ENCODE measurements around the gene CDH2.

CDH2 gene
- total RNA-seq: 0 reads per million in 3 donors

GRCh38 chr18:28176948-28177827, at the start of gene CDH2:
CDH2 (minus strand) TSS chr18:28177130; CDS start chr18:28177022, 108 bp downstream.
- no peaks in the 10 kb centered on the region for H3K4me1 ChIP-seq (ENCODE audit: control insufficient read depth, insufficient read depth, low read length, poor library complexity, severe bottlenecking)
- no peak for DNase-seq
- no peak within 1 kb of the TSS for H3K27ac ChIP-seq (ENCODE audit: insufficient read depth, low read length, poor library complexity, severe bottlenecking)
- H3K4me3 ChIP-seq (ENCODE audit: insufficient read depth, low read depth, low read length, poor library complexity, severe bottlenecking): no peak within 1 kb of the TSS
- H3K36me3 ChIP-seq (ENCODE audit: control insufficient read depth, insufficient read depth, low read length): no peaks in the 10 kb centered on the region
- H3K27me3 ChIP-seq (replicated peaks; ENCODE audit: control insufficient read depth, insufficient read depth, low read length, poor library complexity, severe bottlenecking): no peaks in the 10 kb centered on the region
- no peaks in the 10 kb centered on the region for H3K9me3 ChIP-seq (ENCODE audit: control insufficient read depth, low read length)

GRCh38 chr18:28212060-28212459, 35.1 kb upstream of the CDH2 start:
- DNase-seq: no peak
- Histone ChIP-seq H3K36me3 (ENCODE audit: control insufficient read depth, insufficient read depth, low read length) (no peaks in the 10 kb centered on the region), H3K4me3 (ENCODE audit: insufficient read depth, low read depth, low read length, poor library complexity, severe bottlenecking) (no peak overlapping the region), H3K27me3 (replicated peaks; ENCODE audit: control insufficient read depth, insufficient read depth, low read length, poor library complexity, severe bottlenecking) (no peaks in the 10 kb centered on the region), H3K4me1 (ENCODE audit: control insufficient read depth, insufficient read depth, low read length, poor library complexity, severe bottlenecking) (no peaks in the 10 kb centered on the region), H3K9me3 (ENCODE audit: control insufficient read depth, low read length) (no peaks in the 10 kb centered on the region), H3K27ac (ENCODE audit: insufficient read depth, low read length, poor library complexity, severe bottlenecking) (no peak overlapping the region)

- Histone ChIP-seq H3K36me3 (ENCODE audit: control insufficient read depth, insufficient read depth, low read length) (no peaks in the 10 kb centered on the region), H3K4me1 (ENCODE audit: control insufficient read depth, insufficient read depth, low read length, poor library complexity, severe bottlenecking) (no peaks in the 10 kb centered on the region), H3K27me3 (replicated peaks; ENCODE audit: control insufficient read depth, insufficient read depth, low read length, poor library complexity, severe bottlenecking) (no peaks in the 10 kb centered on the region), H3K4me3 (ENCODE audit: insufficient read depth, low read depth, low read length, poor library complexity, severe bottlenecking) (no peak overlapping the region), H3K9me3 (ENCODE audit: control insufficient read depth, low read length) (no peaks in the 10 kb centered on the region), H3K27ac (ENCODE audit: insufficient read depth, low read length, poor library complexity, severe bottlenecking) (no peak overlapping the region)
- DNase-seq: no peak
These were observed 31.9 kb upstream of the CDH2 start for GRCh38 chr18:28208712-28209265.

- DNase-seq: no peak
- Histone ChIP-seq H3K4me3 (ENCODE audit: insufficient read depth, low read depth, low read length, poor library complexity, severe bottlenecking) (no peak overlapping the region), H3K9me3 (ENCODE audit: control insufficient read depth, low read length) (no peaks in the 10 kb centered on the region), H3K27ac (ENCODE audit: insufficient read depth, low read length, poor library complexity, severe bottlenecking) (no peak overlapping the region), H3K27me3 (replicated peaks; ENCODE audit: control insufficient read depth, insufficient read depth, low read length, poor library complexity, severe bottlenecking) (no peaks in the 10 kb centered on the region), H3K4me1 (ENCODE audit: control insufficient read depth, insufficient read depth, low read length, poor library complexity, severe bottlenecking) (no peaks in the 10 kb centered on the region), H3K36me3 (ENCODE audit: control insufficient read depth, insufficient read depth, low read length) (no peaks in the 10 kb centered on the region)
These were observed 31.3 kb upstream of the CDH2 start for GRCh38 chr18:28208268-28208667.

- Histone ChIP-seq H3K9me3 (ENCODE audit: control insufficient read depth, low read length) (no peaks in the 10 kb centered on the region), H3K4me1 (ENCODE audit: control insufficient read depth, insufficient read depth, low read length, poor library complexity, severe bottlenecking) (no peaks in the 10 kb centered on the region), H3K4me3 (ENCODE audit: insufficient read depth, low read depth, low read length, poor library complexity, severe bottlenecking) (no peak overlapping the region), H3K27ac (ENCODE audit: insufficient read depth, low read length, poor library complexity, severe bottlenecking) (no peak overlapping the region), H3K36me3 (ENCODE audit: control insufficient read depth, insufficient read depth, low read length) (no peaks in the 10 kb centered on the region), H3K27me3 (replicated peaks; ENCODE audit: control insufficient read depth, insufficient read depth, low read length, poor library complexity, severe bottlenecking) (no peaks in the 10 kb centered on the region)
- no peak for DNase-seq
These were observed 27.2 kb upstream of the CDH2 start for GRCh38 chr18:28204154-28204553.

DNA sequence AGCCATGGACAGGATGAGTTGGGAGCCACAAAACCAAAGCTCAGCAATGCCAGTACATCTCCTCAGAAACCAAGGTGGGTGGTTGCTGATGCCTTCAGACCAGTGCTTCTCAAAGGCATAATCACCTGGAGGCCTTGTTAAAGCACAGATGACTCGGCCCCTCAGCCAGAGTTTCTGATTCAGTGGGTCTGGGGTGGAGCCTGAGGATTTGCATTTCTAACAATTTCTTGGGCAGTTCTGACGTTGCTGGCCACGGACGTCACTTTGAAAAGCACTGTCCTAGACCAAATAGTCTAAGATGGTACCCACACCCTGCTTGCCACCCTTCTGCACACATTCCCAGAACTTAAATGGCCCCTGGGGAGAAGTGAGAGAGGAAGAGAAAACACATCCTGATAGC, 24.1 kb upstream of the CDH2 start:
- H3K4me1 ChIP-seq (ENCODE audit: control insufficient read depth, insufficient read depth, low read length, poor library complexity, severe bottlenecking): no peaks in the 10 kb centered on the region
- H3K27ac ChIP-seq (ENCODE audit: insufficient read depth, low read length, poor library complexity, severe bottlenecking): no peak overlapping the region
- DNase-seq: no peak
- no peak overlapping the region for H3K4me3 ChIP-seq (ENCODE audit: insufficient read depth, low read depth, low read length, poor library complexity, severe bottlenecking)
- no peaks in the 10 kb centered on the region for H3K9me3 ChIP-seq (ENCODE audit: control insufficient read depth, low read length)
- no peaks in the 10 kb centered on the region for H3K27me3 ChIP-seq (replicated peaks; ENCODE audit: control insufficient read depth, insufficient read depth, low read length, poor library complexity, severe bottlenecking)
- no peaks in the 10 kb centered on the region for H3K36me3 ChIP-seq (ENCODE audit: control insufficient read depth, insufficient read depth, low read length)

DNA sequence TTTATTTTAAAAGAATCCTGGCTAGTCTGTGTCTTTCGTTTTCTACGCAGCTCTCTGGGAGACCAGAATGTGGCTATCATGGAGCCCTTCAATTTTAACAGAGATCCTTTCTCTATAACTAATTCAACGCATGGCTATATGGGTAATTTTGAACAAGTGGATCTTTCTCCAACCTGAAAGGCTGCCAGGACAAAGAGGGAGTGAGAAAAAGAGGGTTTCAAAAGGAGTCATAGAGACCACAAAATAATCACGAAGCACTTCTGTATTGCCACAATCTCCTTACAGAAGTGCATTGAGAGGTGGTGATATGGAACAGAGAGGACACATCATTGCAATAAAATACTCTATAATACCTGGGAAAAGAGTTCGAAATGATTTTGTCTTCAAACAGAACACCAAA, 21.7 kb upstream of the CDH2 start:
- H3K36me3 ChIP-seq (ENCODE audit: control insufficient read depth, insufficient read depth, low read length): no peaks in the 10 kb centered on the region

DNA sequence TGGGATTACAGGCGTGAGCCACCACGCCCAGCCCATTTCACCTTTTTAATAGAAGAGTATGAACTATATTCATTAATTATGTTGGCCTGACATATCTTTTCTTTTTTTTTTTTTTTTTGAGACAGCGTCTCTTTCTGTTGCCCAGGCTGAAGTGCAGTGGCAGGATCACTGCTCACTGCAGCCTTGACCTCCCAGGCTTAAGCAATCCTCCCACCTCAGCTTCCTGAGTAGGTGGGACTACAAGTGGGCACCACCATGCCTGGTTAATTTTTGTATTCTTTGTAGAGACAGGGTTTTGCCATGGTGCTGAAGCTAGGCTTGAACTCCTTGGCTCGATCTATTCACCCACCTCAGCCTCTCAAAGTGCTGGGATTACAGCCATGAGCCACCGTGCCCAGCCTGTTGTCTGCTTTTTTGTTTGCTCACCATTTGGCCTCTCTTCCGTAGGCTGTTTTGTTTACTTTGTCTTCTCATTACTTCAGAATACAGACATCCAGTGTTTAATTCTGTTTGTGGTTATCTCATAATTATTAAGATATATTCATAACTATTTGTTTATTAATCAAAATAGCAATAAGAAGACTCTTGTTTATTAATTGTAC, 16.3 kb upstream of the CDH2 start:
- DNase-seq: no peak
- Histone ChIP-seq H3K9me3 (ENCODE audit: control insufficient read depth, low read length) (no peaks in the 10 kb centered on the region), H3K36me3 (ENCODE audit: control insufficient read depth, insufficient read depth, low read length) (no peaks in the 10 kb centered on the region), H3K27ac (ENCODE audit: insufficient read depth, low read length, poor library complexity, severe bottlenecking) (no peak overlapping the region), H3K4me1 (ENCODE audit: control insufficient read depth, insufficient read depth, low read length, poor library complexity, severe bottlenecking) (no peaks in the 10 kb centered on the region), H3K4me3 (ENCODE audit: insufficient read depth, low read depth, low read length, poor library complexity, severe bottlenecking) (no peak overlapping the region), H3K27me3 (replicated peaks; ENCODE audit: control insufficient read depth, insufficient read depth, low read length, poor library complexity, severe bottlenecking) (no peaks in the 10 kb centered on the region)

More for the DNA sequence above, 21.7 kb upstream of the CDH2 start:
- Histone ChIP-seq H3K27me3 (replicated peaks; ENCODE audit: control insufficient read depth, insufficient read depth, low read length, poor library complexity, severe bottlenecking) (no peaks in the 10 kb centered on the region), H3K27ac (ENCODE audit: insufficient read depth, low read length, poor library complexity, severe bottlenecking) (no peak overlapping the region), H3K9me3 (ENCODE audit: control insufficient read depth, low read length) (no peaks in the 10 kb centered on the region), H3K4me3 (ENCODE audit: insufficient read depth, low read depth, low read length, poor library complexity, severe bottlenecking) (no peak overlapping the region), H3K4me1 (ENCODE audit: control insufficient read depth, insufficient read depth, low read length, poor library complexity, severe bottlenecking) (no peaks in the 10 kb centered on the region)
- no peak for DNase-seq

DNA sequence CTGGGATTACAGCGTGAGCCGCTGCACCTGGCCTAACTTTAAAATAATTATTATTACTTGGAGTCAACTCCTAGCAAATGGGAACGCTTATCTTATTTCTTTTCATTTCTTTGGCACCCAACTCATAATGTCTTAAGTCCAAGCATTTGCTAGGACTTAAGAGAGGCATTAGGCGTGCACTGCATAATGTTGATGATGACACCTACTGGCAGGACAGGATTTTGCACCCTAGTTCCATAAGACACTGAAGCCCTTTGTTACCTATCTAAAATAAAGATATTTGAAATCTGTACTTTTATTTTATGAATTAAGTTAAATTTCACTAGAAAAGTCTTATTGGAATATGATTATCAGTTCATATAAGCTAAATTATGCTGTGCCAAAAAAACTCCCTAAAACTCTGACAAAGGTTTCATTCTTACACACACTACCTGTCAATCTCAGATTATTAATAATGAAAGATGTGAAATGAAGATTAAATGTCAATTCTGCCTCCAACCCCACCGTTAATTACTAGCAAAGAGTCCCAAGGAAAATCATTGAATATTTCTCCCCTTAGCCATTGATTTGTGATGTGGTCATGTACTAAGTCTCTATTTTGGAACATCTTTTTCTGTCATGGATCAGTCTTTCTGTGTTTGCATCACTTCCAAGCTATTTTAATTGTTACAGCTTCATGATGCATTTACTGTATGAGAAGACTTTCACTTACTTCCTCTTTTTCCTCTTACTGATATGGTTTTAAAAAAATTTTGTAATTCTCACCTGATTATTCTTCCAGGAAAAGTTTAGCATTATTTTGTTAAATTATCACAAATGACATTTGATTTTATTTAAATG, 12.7 kb upstream of the CDH2 start:
- Histone ChIP-seq H3K4me3 (ENCODE audit: insufficient read depth, low read depth, low read length, poor library complexity, severe bottlenecking) (no peak overlapping the region), H3K9me3 (ENCODE audit: control insufficient read depth, low read length) (no peaks in the 10 kb centered on the region), H3K36me3 (ENCODE audit: control insufficient read depth, insufficient read depth, low read length) (no peaks in the 10 kb centered on the region), H3K27ac (ENCODE audit: insufficient read depth, low read length, poor library complexity, severe bottlenecking) (no peak overlapping the region), H3K27me3 (replicated peaks; ENCODE audit: control insufficient read depth, insufficient read depth, low read length, poor library complexity, severe bottlenecking) (no peaks in the 10 kb centered on the region), H3K4me1 (ENCODE audit: control insufficient read depth, insufficient read depth, low read length, poor library complexity, severe bottlenecking) (no peaks in the 10 kb centered on the region)
- no peak for DNase-seq
